K562 (cell line): ENCODE data around the gene TPSAB1. TPM values are rescaled to one million over a fixed set of nuclear protein-coding genes. Genes with fewer than 3 reads are reported as not detected.

ENCODE experiments used
- ATAC-seq: fragments of 200-7000 bp; cut with Tn5 transposase; 3 replicates; pipeline ENCODE4 v1.9.1; 2020; ENCODE audit warnings: moderate library complexity
- BruUV-seq: library from RNA; stranded (reverse); fragments of 400-500 nt; replicated peaks from 2 replicates; lab custom pipeline; 2021; lab: Mats Ljungman, UMichigan
- CTCF ChIA-PET: fragments of 300-600 bp; formaldehyde crosslinking; extraction: SDS; loops from one replicate; lab custom pipeline; 2021; ENCODE audit warnings: low intra/inter-chr PET ratio; lab: Yijun Ruan, JAX
- POLR2A ChIA-PET: fragments of 300-600, 350-650 bp; sonication (Branson Sonifier 250); formaldehyde crosslinking; extraction: SDS; loops from one replicate; lab custom pipeline; 2021; ENCODE audit warnings: antibody characterized with exemption, inconsistent platforms; lab: Yijun Ruan, JAX
- DNase-seq, 4 experiments: peaks; one replicate each; pipeline versions ENCODE4 v3.0.0 to v3.0.0-alpha.2; 2011 to 2018; ENCODE audit warnings: low spot score in 3 of 4, mixed read lengths in 3 of 4; ENCODE audit errors: extremely low read depth in 1 of 4
- FAIRE-seq: peaks from 2 replicates; lab custom pipeline; 2011; peaks lifted over from hg19 to GRCh38; lab: Jason Lieb, UNC
- H2AFZ ChIP-seq: 2 replicates; pipeline ENCODE4 v1.6.0; 2011; ENCODE audit warnings: low read depth, low read length, control low read depth, inconsistent platforms
- H3K27ac ChIP-seq: fragments of 200-600 bp; 3 replicates; pipeline ENCODE4 v1.8.0; 2011; ENCODE audit warnings: low read depth, mild to moderate bottlenecking, control low read depth, inconsistent platforms, low read length, moderate library complexity, mixed read lengths; ENCODE audit errors: extremely low read depth
- H3K27me3 ChIP-seq, 2 experiments: fragments of 300-600 bp in 1 of 2; 2 replicates in 1 of 2; 3 replicates in 1 of 2; pipeline versions ENCODE4 v1.6.0 to v1.8.0; 2011; ENCODE audit warnings: inconsistent platforms in 2 of 2, low read length in 2 of 2, mild to moderate bottlenecking in 1 of 2, mixed read lengths in 1 of 2, moderate library complexity in 1 of 2; ENCODE audit not compliant: control insufficient read depth in 2 of 2, insufficient read depth in 2 of 2
- H3K36me3 ChIP-seq: fragments of 300-600 bp; 3 replicates; pipeline ENCODE4 v1.8.0; 2011; ENCODE audit warnings: mild to moderate bottlenecking, low read length, inconsistent platforms; ENCODE audit not compliant: control insufficient read depth, insufficient read depth
- H3K4me1 ChIP-seq, 2 experiments: fragments of 200-600 bp in 1 of 2; replicated peaks in 1 of 2; 2 replicates in 1 of 2; 3 replicates in 1 of 2; pipeline versions ENCODE4 v1.5.1 to v1.8.0; 2011; ENCODE audit warnings: inconsistent platforms in 2 of 2, low read length in 2 of 2, mild to moderate bottlenecking in 1 of 2, mixed read lengths in 1 of 2, moderate library complexity in 1 of 2; ENCODE audit not compliant: control insufficient read depth in 2 of 2, insufficient read depth in 2 of 2
- H3K4me2 ChIP-seq: 2 replicates; pipeline ENCODE4 v1.6.1; 2011; ENCODE audit warnings: low read length, control low read depth, inconsistent platforms, mixed read lengths; ENCODE audit not compliant: insufficient read depth
- H3K4me3 ChIP-seq: fragments of 200-600 bp; sonication (generic), shearing (Covaris generic); 2 replicates; pipeline ENCODE4 v1.5.1; 2016; ENCODE audit warnings: control low read depth, inconsistent platforms
- H3K79me2 ChIP-seq: fragments of 200-600 bp; 3 replicates; pipeline ENCODE4 v1.8.0; 2011; ENCODE audit warnings: low read length, inconsistent platforms; ENCODE audit not compliant: control insufficient read depth, insufficient read depth
- H3K9ac ChIP-seq, 2 experiments: 2 replicates each; pipeline versions ENCODE4 v1.6.0 to v1.6.1; 2011; ENCODE audit warnings: low read depth in 2 of 2, low read length in 2 of 2, control low read depth in 1 of 2, inconsistent platforms in 1 of 2, mild to moderate bottlenecking in 1 of 2, mixed read lengths in 1 of 2; ENCODE audit not compliant: insufficient read depth in 1 of 2
- H3K9me1 ChIP-seq: one replicate; pipeline ENCODE4 v1.6.0; 2011; ENCODE audit warnings: inconsistent platforms, mild to moderate bottlenecking, low read length, moderate library complexity; ENCODE audit not compliant: control insufficient read depth, insufficient read depth
- H3K9me3 ChIP-seq: replicated peaks from 2 replicates; pipeline ENCODE4 v1.5.1; 2011; ENCODE audit warnings: low read depth, low read length, inconsistent platforms; ENCODE audit not compliant: control insufficient read depth, insufficient read depth
- H4K20me1 ChIP-seq: replicated peaks from 2 replicates; pipeline ENCODE4 v1.6.1; 2011; ENCODE audit warnings: low read length, inconsistent platforms, mixed read lengths; ENCODE audit not compliant: control insufficient read depth, insufficient read depth
- EGR1 ChIP-seq: fragments of 450-650 bp; conservative IDR thresholded peaks from 2 replicates; pipeline ENCODE4 v1.6.1; 2017; ENCODE audit warnings: mild to moderate bottlenecking
- GTF2F1 ChIP-seq: IDR thresholded peaks from 2 replicates; pipeline ENCODE4 v1.6.1; 2011; ENCODE audit warnings: low read depth, low read length, improper control_type of control experiment
- L3MBTL2 ChIP-seq: fragments of 450-650 bp; IDR thresholded peaks from 2 replicates; pipeline ENCODE4 v1.6.1; 2016; ENCODE audit warnings: mild to moderate bottlenecking, moderate library complexity
- WGBS: fragments of 100-300 bp; shearing (Covaris generic); methylation state at CpG from one replicate; pipeline ENCODE4 v1.1.6; 2016; ENCODE audit warnings: low coverage, mixed read lengths; ENCODE audit not compliant: insufficient coverage; ENCODE audit errors: missing lambda C conversion rate; 5-methylcytosine and 5-hydroxymethylcytosine counted together
- in situ Hi-C: fragments of 300-500 bp; cut with MboI; formaldehyde crosslinking; loops from 4 replicates; pipeline ENCODE4 v1.15.0; 2018; ENCODE audit warnings: inconsistent platforms, mixed read lengths
- intact Hi-C: fragments of 100-400 bp; cut with micrococcal nuclease; formaldehyde crosslinking; loops from 2 replicates; pipeline ENCODE4 v1.14.2; 2022
- polyA plus RNA-seq, 8 experiments: library from polyadenylated mRNA; depleted of rRNA in 4 of 8; stranded (reverse) in 5 of 8; unstranded in 3 of 8; fragments of >200 nt; fragmentation: Nextera tagmentation in 2 of 8; fragmentation: Illumina TruSeq in 1 of 8; extraction: Ambion mirVana in 2 of 8; extraction: Trizol in 1 of 8; gene quantifications; 2 replicates each; pipeline versions ENCODE4 v1.2.1 to v1.2.3, GENCODE V29; 2011 to 2014; ENCODE audit warnings: inconsistent platforms in 1 of 8, missing spikeins in 1 of 8
- total RNA-seq, 7 experiments: library from RNA; depleted of rRNA in 6 of 7; stranded (reverse); fragments of >200 nt in 6 of 7; fragmentation: Illumina TruSeq in 2 of 7; extraction: Trizol in 2 of 7; gene quantifications; 2 replicates each; pipeline versions ENCODE4 v1.2.1 to v1.2.3, GENCODE V29; 2011 to 2021; ENCODE audit warnings: low replicate concordance in 1 of 7

Gene TPSAB1
- total and polyA plus RNA-seq, 9 of the 15 experiments (the other 6 are each of a cell fraction or from before 2014, with no cell fraction given): not detected

DNA sequence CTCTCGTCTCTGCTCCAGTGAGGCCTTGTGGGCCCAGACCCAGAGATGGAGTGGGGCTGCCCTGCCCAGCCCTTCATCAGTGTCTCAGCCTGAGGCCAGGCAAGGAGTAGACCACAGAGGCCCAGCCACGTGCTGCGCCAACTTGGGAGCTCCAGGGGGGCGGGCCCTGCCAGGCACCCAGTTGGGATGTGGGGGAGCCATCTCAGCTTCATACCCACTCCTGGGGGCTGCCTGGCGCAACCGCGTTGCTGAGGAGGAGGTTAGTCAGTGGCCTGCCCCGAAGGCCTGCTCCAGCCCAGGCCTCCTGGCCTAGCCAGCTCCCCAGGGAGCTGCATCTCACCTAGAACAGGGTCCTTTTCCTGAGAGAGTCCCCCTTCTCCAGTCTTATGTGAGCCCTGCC lies 27.3 kb upstream of the TPSAB1 start:
- no peak for DNase-seq
- BruUV-seq: no TSS peak
- ATAC-seq: no peak
- no peak overlapping the region; a peak in 1 of 4 replicates for H3K9ac ChIP-seq
- CTCF ChIA-PET: no interaction called here
- intact Hi-C loops: no loop called here
- H3K27ac ChIP-seq: no peak overlapping the region
- H4K20me1 ChIP-seq: peaks cover 7% of the 10 kb centered on the region
- no peak for FAIRE-seq
- POLR2A ChIA-PET: no interaction called here
- no peak overlapping the region for H3K4me2 ChIP-seq
- no peak overlapping the region for H2AFZ ChIP-seq
- in situ Hi-C loops: no loop called here
- WGBS: 2% methylated on average over 8 of the region's 8 CpGs
- H3K4me1 ChIP-seq: peaks cover 0 to 70% of the 10 kb centered on the region in 2 experiments; a peak in 2 of 5 replicates
- H3K9me1 ChIP-seq: no peaks in the 10 kb centered on the region
- peaks cover 32 to 91% of the 10 kb centered on the region in 2 experiments; a peak in 4 of 5 replicates for H3K27me3 ChIP-seq
- no peaks in the 10 kb centered on the region for H3K36me3 ChIP-seq
- no peaks in the 10 kb centered on the region for H3K9me3 ChIP-seq
- H3K4me3 ChIP-seq: no peak overlapping the region
- H3K79me2 ChIP-seq: no peaks in the 10 kb centered on the region
- no peak for TF ChIP-seq GTF2F1

DNA sequence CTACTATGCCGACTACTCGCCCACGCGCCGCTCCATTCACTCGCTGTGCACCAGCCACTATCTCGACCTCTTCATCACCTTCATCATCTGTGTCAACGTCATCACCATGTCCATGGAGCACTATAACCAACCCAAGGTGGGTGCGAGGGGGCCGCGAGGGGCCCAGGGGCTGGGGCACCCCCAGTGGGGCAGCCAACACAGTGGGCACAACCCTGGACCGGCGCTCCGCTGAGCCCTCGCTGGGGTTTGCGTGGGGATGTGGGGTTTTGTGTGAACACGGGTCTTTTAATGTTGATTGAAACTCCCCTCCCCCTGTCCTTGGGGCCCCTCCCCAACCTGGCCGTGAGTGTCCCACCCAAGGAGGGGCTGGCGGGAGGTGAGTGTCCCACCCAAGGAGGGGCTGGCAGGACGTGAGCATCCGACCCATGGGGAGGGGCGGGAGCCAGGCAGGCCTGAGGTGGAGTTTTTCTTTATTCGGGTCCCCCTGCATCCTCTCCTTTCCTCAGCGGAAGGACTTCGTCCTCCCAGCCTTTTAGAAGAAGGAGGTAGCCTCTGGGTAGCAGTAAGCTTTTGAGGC lies 26.6 kb upstream of the TPSAB1 start:
- Histone ChIP-seq H3K27ac (no peak overlapping the region), H3K9me1 (no peaks in the 10 kb centered on the region), H3K4me3 (no peak overlapping the region), H4K20me1 (peaks cover 7% of the 10 kb centered on the region), H3K27me3 (peaks cover 33 to 88% of the 10 kb centered on the region in 2 experiments; a peak in 4 of 5 replicates), H3K4me2 (no peak overlapping the region), H3K9me3 (no peaks in the 10 kb centered on the region), H3K79me2 (no peaks in the 10 kb centered on the region), H3K9ac (no peak overlapping the region), H2AFZ (no peak overlapping the region), H3K36me3 (no peaks in the 10 kb centered on the region), H3K4me1 (peaks cover 0 to 64% of the 10 kb centered on the region in 2 experiments; a peak in 2 of 5 replicates)
- WGBS: 2% methylated on average over 15 of the region's 25 CpGs
- ATAC-seq: no peak
- TF ChIP-seq L3MBTL2 (no peak), EGR1 (peak; percentile 55)
- no peak for DNase-seq
- intact Hi-C loops (no loop called here), in situ Hi-C loops (no loop called here)
- ChIA-PET CTCF (no interaction called here), POLR2A (no interaction called here)
- BruUV-seq: no TSS peak
- FAIRE-seq: no peak
